CD4-positive, alpha-beta T cell treated with Interleukin-6 at 100 ng/mL for 8 hours (primary cell): ENCODE data around the gene MBD5.
A peak's percentile ranks its signal among the peaks of the same experiment; 100 is the strongest.
"Not testable (repeated sequence)": the region's sequence is repeated elsewhere in the genome, so short reads cannot be mapped to it uniquely, and the experiment has no call there.

Source experiments
- DNase-seq: peaks from one replicate; pipeline ENCODE4 v3.0.0-alpha.2; 2020; ENCODE audit warnings: mixed read lengths, low spot score

Gene MBD5

GRCh38 chr2:148523315-148523714 is 502.4 kb downstream of the MBD5 start:
- DNase-seq: no peak

- peak; percentile 87 for DNase-seq
Observed at GRCh38 chr2:148524519-148524919, 503.6 kb downstream of the MBD5 start.

- DNase-seq: no peak
Observed at GRCh38 chr2:148525130-148525529, 504.2 kb downstream of the MBD5 start.

- DNase-seq: no peak
Observed at GRCh38 chr2:148526509-148527346, 505.8 kb downstream of the MBD5 start.

GRCh38 chr2:148527488-148528340 is 506.8 kb downstream of the MBD5 start:
- DNase-seq: peak; percentile 26

- DNase-seq: peak; percentile 51
Observed at GRCh38 chr2:148528356-148529064, 507.6 kb downstream of the MBD5 start.

- DNase-seq: no peak
Observed at GRCh38 chr2:148529745-148530144, 508.9 kb downstream of the MBD5 start.

- DNase-seq: no peak
Observed at GRCh38 chr2:148530350-148530749, 509.5 kb downstream of the MBD5 start.

- no peak for DNase-seq
Observed at GRCh38 chr2:148531235-148531634, 510.3 kb downstream of the MBD5 start.

GRCh38 chr2:148531669-148532428 is 511.0 kb downstream of the MBD5 start:
- no peak for DNase-seq

GRCh38 chr2:148533004-148533403 is 512.1 kb downstream of the MBD5 start:
- DNase-seq: no peak

GRCh38 chr2:148533685-148534084 is 512.8 kb downstream of the MBD5 start:
- no peak for DNase-seq

- no peak for DNase-seq
Observed at GRCh38 chr2:148534416-148535204, 513.7 kb downstream of the MBD5 start.

GRCh38 chr2:148538375-148538774 is 517.5 kb downstream of the MBD5 start:
- no peak for DNase-seq

GRCh38 chr2:148540022-148540421 is 519.1 kb downstream of the MBD5 start:
- DNase-seq: peak; percentile 25

- DNase-seq: no peak
Observed at GRCh38 chr2:148541792-148542191, 520.9 kb downstream of the MBD5 start.

GRCh38 chr2:148542614-148543013 is 521.7 kb downstream of the MBD5 start:
- no peak for DNase-seq

GRCh38 chr2:148543088-148543540 is 522.2 kb downstream of the MBD5 start:
- DNase-seq: not testable (repeated sequence)

- peak; percentile 48 for DNase-seq
Observed at GRCh38 chr2:148545390-148546256, 524.7 kb downstream of the MBD5 start.

GRCh38 chr2:148546270-148546669 is 525.4 kb downstream of the MBD5 start:
- DNase-seq: no peak
